Effector memory CD8-positive, alpha-beta T cell (primary cell): Measurements from ENCODE around the gene CAMKK2.

Source experiments
- ATAC-seq: fragments of 150-1000 bp; cut with Tn5 transposase; replicated peaks from 2 replicates; pipeline ENCODE4 v1.10.0; 2021; ENCODE audit warnings: mild to moderate bottlenecking, moderate library complexity
- DNase-seq, 3 experiments: peaks; one replicate each; pipeline ENCODE4 v3.0.0; 2021
- H3K27ac Mint-ChIP-seq, 2 donors: one replicate each; pipeline ENCODE4 v1.8.0; 2022; ENCODE audit warnings: mild to moderate bottlenecking in 2 of 2, mixed read lengths in 2 of 2, moderate library complexity in 2 of 2
- H3K27me3 Mint-ChIP-seq, 2 donors: one replicate each; pipeline ENCODE4 v1.8.0; 2022; ENCODE audit warnings: mixed read lengths in 2 of 2
- H3K36me3 Mint-ChIP-seq: one replicate; pipeline ENCODE4 v1.8.0; 2022; ENCODE audit warnings: mild to moderate bottlenecking, moderate library complexity, mixed read lengths; ENCODE audit not compliant: insufficient read depth
- H3K4me1 Mint-ChIP-seq, 2 donors: one replicate each; pipeline ENCODE4 v1.8.0; 2022; ENCODE audit warnings: low read depth in 2 of 2, mixed read lengths in 2 of 2
- H3K4me3 Mint-ChIP-seq, 2 donors: one replicate each; pipeline ENCODE4 v1.8.0; 2022; ENCODE audit warnings: mild to moderate bottlenecking in 2 of 2, mixed read lengths in 2 of 2, moderate library complexity in 2 of 2
- H3K9me3 Mint-ChIP-seq, 2 donors: one replicate each; pipeline ENCODE4 v1.8.0; 2022; ENCODE audit warnings: mixed read lengths in 2 of 2

Gene CAMKK2

DNA sequence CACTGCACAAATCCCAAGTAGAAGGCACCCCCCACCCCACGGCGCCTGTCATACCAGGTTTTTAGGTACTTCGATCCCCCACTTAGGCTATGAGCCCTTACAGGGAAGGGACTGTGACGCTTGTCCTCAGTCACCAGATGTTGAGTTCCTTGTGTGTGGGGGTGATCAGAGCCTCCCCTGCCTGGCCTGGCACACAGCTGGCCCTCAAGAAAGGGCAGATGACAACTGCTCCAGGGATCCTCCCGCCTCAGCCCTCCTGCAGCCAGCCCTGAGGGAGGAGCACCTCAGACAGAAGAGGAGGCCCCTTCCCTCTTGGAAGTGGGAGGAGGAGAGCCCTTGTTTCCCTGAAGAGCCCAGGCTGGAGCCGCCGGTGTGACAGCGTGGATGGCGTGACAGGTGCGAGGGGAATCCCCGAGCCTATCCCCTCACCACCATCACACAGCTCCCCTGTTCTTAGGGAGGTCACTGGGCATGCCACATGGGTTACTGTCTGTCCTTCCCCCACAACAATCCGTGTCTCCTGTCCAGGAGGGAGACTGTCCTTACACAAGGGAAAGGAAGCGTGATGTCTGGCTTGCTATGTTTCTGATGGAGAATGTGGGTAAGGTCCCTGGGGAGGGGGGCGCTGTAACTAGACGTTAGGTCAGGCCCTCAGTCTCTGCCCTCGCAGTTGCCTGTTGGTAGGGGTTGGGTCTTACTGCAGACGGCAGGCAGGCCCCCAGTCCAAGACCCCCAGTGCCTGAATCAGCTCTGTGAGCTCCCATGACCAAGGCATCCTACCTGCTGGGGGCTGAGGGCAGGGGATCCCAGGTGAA lies 55.1 kb downstream of the CAMKK2 start:
- ATAC-seq (no peak), DNase-seq (no peak)
- peaks cover 15 to 29% of the 10 kb centered on the region in 2 donors for H3K4me1 Mint-ChIP-seq
- peak overlapping the region; percentile 99 for H3K27ac Mint-ChIP-seq
- H3K4me3 Mint-ChIP-seq: peak overlapping the region; percentile 70 to 87
- H3K27me3 Mint-ChIP-seq: no peaks in the 10 kb centered on the region
- peaks cover 23% of the 10 kb centered on the region for H3K36me3 Mint-ChIP-seq
- H3K9me3 Mint-ChIP-seq: no peaks in the 10 kb centered on the region

DNA sequence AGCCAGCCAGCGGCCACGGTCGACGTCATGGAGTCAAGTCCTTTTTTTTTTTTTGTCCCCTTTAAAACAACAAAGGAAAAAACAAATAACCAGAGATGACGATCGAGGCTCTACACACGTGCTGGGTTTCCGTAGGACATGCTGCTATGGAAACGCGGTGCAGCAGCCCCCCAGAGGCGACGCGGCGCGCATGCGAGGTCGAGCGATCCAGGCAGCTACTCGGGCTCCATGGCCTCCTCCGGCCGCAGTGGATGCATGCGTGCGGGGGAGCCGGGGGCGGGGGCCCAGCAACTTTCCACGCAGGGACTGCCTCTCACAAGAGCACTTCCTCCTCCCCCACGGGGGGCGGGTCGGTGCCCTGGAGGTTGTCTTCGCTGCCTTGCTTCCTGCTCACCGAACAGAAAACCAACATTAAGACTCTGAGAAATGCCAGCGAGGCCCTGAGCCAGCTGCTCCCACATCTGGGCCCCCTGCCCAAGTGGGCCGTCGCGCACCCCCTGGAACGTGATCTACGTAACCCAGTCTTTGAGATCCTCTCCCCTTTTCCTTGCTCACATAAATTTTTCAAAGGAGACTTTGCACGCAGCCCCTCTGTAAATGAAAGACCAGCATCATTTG lies 55.9 kb downstream of the CAMKK2 start:
- H3K27me3 Mint-ChIP-seq: no peaks in the 10 kb centered on the region
- ATAC-seq (peak; percentile 93), DNase-seq (peak; percentile 83 to 93 (median 92))
- H3K4me1 Mint-ChIP-seq: peaks cover 15 to 29% of the 10 kb centered on the region in 2 donors
- H3K4me3 Mint-ChIP-seq: peak overlapping the region; percentile 70 to 87
- H3K36me3 Mint-ChIP-seq: peaks cover 20% of the 10 kb centered on the region
- no peaks in the 10 kb centered on the region for H3K9me3 Mint-ChIP-seq
- peak overlapping the region; percentile 99 for H3K27ac Mint-ChIP-seq

DNA sequence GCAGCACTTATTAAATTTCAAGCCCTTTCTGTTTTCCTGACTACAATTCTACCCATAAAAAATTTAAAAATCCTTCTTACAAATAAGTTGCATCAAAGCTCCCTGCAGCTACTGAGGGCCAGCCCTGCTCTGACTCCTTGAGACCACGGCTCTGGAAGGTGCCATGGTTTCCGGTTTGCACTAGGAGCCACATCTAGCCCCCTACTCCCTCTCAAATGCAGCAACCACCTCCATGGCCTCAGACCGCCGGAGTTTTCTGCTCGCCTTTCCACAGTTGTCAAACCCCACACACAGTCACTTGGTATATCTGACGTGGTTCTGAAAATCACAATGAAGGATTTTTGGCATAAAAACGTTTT lies 56.5 kb downstream of the CAMKK2 start:
- peak overlapping the region; percentile 99 for H3K27ac Mint-ChIP-seq
- peaks cover 15 to 29% of the 10 kb centered on the region in 2 donors for H3K4me1 Mint-ChIP-seq
- no peaks in the 10 kb centered on the region for H3K9me3 Mint-ChIP-seq
- peak overlapping the region; percentile 70 to 87 for H3K4me3 Mint-ChIP-seq
- ATAC-seq (no peak), DNase-seq (no peak)
- H3K36me3 Mint-ChIP-seq: peaks cover 20% of the 10 kb centered on the region
- H3K27me3 Mint-ChIP-seq: no peaks in the 10 kb centered on the region

DNA sequence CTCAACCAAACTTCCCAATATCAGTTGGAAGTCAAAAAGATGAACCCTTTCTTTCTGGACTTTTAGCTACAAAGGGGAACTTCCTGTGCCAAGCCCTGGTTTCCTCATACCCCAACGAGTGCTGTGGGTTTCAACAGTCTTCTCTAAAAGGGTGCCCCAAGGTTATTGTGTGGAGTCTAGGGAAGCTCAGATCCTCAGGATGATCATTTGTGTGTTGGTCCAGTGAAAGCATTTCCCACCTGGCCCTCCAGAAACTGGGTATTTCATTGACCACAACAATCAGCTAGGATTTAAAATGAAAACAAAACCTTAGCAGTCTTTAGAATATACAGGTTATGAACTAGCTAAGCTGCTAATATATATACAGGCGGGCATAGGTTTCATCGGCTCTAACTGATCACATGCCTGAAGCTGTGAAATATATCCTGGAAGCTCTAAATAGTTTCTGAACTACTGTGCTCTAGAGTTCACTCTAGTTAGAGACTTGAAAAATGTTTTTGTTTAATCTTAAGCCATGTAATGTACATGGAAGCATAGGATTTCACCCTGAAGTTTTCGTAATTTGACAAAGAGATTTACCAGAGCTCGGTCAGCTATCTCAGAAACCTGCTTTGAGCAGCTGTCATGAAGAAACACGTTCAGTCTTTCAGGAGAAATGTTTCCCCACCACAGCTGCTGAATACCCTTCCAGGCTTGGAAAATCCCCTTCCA lies 57.0 kb downstream of the CAMKK2 start:
- Mint-ChIP-seq H3K4me3 (peak overlapping the region in 1 of 2 donors; percentile 87), H3K27me3 (no peaks in the 10 kb centered on the region), H3K4me1 (peaks cover 15 to 29% of the 10 kb centered on the region in 2 donors), H3K27ac (peak overlapping the region; percentile 99), H3K36me3 (peaks cover 21% of the 10 kb centered on the region), H3K9me3 (no peaks in the 10 kb centered on the region)
- ATAC-seq (no peak), DNase-seq (no peak)

DNA sequence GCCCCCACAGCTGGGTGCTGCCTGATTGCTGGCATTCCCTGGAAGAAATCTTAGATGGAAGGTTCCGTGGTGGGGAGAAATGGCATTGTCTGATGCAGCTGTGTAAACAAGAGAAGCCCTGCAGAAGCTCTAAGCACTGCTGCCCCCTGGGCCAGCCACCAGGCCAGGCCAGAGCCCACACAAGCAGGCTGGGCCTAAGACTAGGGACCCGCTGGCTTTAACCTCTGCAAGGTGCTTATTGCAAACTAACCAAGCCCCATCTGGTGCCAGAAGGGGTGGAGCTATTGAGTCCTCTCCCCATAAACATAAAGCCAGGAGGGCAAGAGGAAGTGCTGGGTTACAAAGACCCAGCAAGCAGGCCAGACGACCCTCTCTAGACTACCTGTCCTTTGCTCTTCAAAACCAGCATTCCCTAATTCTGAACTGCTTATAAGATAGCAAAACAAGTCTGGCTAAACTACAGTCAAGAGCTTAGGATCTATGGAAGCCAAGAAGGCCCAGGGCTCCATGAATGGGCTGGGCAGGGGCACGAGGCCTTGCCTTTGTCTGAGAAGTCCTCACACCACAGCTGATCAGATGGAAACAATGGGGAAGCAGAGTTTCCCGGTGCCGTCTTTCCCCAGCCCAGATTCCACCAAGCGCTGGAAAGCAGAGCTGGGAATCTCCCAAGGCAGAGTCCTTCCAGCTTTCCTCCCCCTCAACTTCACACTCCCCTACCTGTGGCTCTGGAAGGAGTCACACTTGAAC lies 57.7 kb downstream of the CAMKK2 start:
- DNase-seq (no peak), ATAC-seq (no peak)
- Mint-ChIP-seq H3K27me3 (no peaks in the 10 kb centered on the region), H3K4me3 (no peak overlapping the region), H3K4me1 (peaks cover 15 to 29% of the 10 kb centered on the region in 2 donors), H3K9me3 (no peaks in the 10 kb centered on the region), H3K27ac (peak overlapping the region; percentile 99), H3K36me3 (peaks cover 26% of the 10 kb centered on the region)

DNA sequence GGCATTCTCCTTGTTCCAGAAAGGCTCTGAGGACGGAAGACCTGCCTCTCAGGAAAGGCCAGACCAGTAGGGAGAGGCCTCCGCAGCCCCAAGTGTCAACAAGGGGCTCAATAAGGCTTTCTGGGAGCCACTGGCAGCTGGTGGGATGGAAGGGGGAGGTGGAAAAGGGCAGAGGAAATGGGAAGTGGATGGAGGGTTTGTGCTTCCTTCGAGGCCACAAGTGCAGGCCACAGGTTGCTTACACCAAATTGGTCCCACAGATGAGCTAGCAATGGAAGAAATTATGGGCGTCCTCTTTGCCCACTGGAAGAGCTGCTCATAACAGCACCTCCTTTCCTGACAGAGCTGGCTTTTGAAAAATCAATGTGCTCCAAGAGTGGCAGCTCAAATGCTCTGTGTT lies 58.4 kb downstream of the CAMKK2 start:
- H3K27me3 Mint-ChIP-seq: no peaks in the 10 kb centered on the region
- H3K27ac Mint-ChIP-seq: peak overlapping the region; percentile 32 to 99

DNA sequence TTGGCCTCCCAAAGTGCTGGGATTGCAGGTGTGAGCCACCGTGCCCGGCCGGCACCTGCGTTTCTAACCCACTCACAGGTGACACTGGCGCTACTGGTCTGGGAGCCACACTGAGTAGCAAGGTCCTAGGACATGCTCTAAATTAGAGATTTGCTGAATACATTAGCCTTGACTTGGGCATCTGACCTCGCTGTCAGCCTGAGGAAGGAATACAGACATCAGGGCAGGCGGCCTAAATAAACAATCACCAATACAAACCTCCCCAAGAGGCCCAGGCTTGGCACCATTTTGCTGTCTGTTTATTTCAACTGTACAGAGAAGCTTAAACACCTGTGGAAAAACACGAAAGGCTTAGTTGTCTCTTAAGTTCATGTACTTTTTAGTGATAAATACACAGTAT lies 59.1 kb downstream of the CAMKK2 start:
- peak overlapping the region; percentile 32 to 99 for H3K27ac Mint-ChIP-seq

More for the DNA sequence above, 58.4 kb downstream of the CAMKK2 start:
- Mint-ChIP-seq H3K4me3 (no peak overlapping the region), H3K36me3 (peaks cover 32% of the 10 kb centered on the region), H3K4me1 (peaks cover 15 to 29% of the 10 kb centered on the region in 2 donors), H3K9me3 (no peaks in the 10 kb centered on the region)
- ATAC-seq: no peak
- DNase-seq: no peak

DNA sequence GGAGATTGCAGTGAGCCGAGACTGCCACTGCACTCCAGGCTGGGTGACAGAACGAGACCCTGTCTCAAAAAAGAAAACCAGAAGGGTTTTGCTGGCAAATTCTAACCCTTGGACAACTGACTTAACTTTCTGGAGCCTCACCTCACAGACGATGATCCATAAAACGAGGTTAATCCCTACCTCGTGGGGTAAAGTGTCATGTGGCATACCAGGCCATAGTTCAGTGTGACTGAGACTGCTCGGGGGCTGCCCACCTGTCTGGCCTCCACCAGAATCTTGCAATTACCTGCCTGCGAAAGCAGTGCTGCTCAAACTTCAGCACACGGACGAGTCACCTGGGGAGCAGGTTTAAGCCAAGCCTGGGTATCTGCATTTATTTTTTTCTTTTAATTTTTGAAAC lies 59.7 kb downstream of the CAMKK2 start:
- Mint-ChIP-seq H3K27ac (peak overlapping the region in 1 of 2 donors; percentile 59), H3K4me1 (peaks cover 15 to 27% of the 10 kb centered on the region in 2 donors), H3K9me3 (no peaks in the 10 kb centered on the region), H3K4me3 (no peak overlapping the region), H3K27me3 (no peaks in the 10 kb centered on the region), H3K36me3 (peaks cover 42% of the 10 kb centered on the region)
- no peak for DNase-seq
- ATAC-seq: no peak

More for the DNA sequence above, 59.1 kb downstream of the CAMKK2 start:
- Mint-ChIP-seq H3K4me3 (no peak overlapping the region), H3K27me3 (no peaks in the 10 kb centered on the region), H3K4me1 (peaks cover 15 to 29% of the 10 kb centered on the region in 2 donors), H3K9me3 (no peaks in the 10 kb centered on the region), H3K36me3 (peaks cover 37% of the 10 kb centered on the region)
- DNase-seq (no peak), ATAC-seq (no peak)

DNA sequence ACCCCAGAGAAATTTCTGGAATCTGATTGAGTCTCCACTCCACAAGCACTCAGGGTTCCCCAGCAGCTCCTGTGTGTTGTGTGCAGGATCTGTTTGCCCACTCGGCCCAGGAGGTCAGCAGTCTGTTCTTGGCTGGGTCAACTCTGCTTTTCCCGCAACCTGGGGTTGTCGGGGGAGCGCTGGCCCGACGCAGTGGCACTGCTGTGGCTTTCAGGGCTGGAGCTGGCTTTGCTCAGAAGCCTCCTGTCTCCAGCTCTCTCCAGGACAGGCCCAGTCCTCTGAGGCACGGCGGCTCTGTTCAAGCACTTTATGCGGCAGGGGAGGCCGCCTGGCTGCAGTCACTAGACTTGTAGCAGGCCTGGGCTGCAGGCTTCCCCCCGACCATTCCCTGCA lies 62.9 kb downstream of the CAMKK2 start:
- H3K27me3 Mint-ChIP-seq: no peaks in the 10 kb centered on the region
- DNase-seq (no peak), ATAC-seq (no peak)
- peaks cover 0 to 3% of the 10 kb centered on the region in 2 donors for H3K4me1 Mint-ChIP-seq
- H3K27ac Mint-ChIP-seq: no peak overlapping the region
- no peak overlapping the region for H3K4me3 Mint-ChIP-seq
- no peaks in the 10 kb centered on the region for H3K9me3 Mint-ChIP-seq
- H3K36me3 Mint-ChIP-seq: peaks cover 30% of the 10 kb centered on the region

DNA sequence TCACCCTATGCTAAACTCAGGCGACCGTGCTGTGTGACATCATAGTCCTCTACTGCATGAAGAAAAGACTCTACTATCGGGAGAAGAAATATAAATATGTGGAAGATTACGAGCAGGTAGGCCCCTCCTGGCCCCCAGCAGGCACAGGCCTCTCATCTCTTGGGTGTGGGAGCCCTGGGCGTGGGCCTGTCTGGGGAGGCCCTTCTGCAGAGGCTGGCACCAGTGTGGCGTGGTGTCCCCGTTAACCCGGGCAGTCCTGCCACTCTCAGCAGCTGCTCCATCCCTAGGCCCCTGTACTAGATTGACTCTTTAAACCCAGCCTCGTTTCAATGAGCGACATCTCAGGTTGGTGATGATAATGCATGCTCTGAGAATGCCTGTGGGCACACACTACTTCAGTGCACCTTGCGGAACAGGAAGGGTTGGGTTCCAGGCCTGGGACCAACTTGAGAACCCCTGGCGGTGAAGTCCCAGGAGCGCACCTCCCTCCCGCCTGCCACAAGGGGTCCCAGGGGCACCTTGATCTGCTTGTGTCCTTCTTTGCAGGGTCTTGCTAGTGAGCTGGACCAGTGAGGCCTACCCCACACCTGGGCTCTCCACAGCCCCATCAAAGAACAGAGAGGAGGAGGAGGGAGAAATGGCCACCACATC lies 63.4 kb downstream of the CAMKK2 start:
- DNase-seq (no peak), ATAC-seq (no peak)
- Mint-ChIP-seq H3K4me3 (no peak overlapping the region), H3K27me3 (no peaks in the 10 kb centered on the region), H3K9me3 (no peaks in the 10 kb centered on the region), H3K27ac (peak overlapping the region in 1 of 2 donors; percentile 9), H3K4me1 (peaks cover 0 to 3% of the 10 kb centered on the region in 2 donors), H3K36me3 (peaks cover 30% of the 10 kb centered on the region)

DNA sequence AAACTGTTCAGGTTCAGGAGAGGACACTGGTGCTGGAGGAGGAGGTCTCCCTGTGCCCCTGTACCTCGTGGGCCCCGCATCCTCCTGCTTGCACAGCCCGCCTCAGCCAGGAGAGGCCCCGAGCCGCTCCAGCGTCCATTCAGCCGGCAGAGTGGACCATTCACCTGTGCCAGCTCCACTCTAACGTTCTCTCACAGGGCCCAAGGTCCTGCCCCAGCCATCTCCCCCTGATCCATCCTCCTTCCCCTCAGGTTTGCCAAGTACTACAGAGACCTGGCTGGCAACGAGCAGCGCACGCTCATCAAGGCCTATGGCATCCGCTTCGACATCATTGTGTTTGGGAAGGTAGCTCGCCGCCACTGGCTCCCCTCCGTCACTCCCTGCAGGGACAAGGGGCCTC lies 64.3 kb downstream of the CAMKK2 start:
- Mint-ChIP-seq H3K36me3 (peaks cover 33% of the 10 kb centered on the region), H3K27ac (no peak overlapping the region)

DNA sequence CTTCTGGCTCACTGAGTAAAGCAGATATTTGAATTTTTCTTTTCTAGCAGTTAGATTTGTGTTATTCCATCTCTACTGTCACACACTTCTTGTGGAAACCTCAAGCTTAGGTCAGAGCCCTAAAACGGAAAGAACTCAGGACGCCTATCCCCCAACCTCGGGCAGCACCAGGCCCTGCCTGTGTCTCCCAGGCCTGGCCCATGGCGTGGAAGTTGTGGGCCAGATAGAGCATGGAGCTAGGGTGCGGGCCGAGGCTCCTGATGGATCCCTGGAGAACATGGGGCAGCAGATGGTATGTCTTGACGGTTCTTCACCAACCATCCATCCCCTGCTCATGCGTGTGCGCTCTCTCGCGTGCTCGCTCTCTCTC lies 66.0 kb downstream of the CAMKK2 start:
- no peak overlapping the region for H3K27ac Mint-ChIP-seq

More for the DNA sequence above, 64.3 kb downstream of the CAMKK2 start:
- H3K9me3 Mint-ChIP-seq: no peaks in the 10 kb centered on the region
- DNase-seq (no peak), ATAC-seq (no peak)
- no peaks in the 10 kb centered on the region for H3K27me3 Mint-ChIP-seq
- no peak overlapping the region for H3K4me3 Mint-ChIP-seq
- H3K4me1 Mint-ChIP-seq: peaks cover 0 to 3% of the 10 kb centered on the region in 2 donors

More for the DNA sequence above, 66.0 kb downstream of the CAMKK2 start:
- Mint-ChIP-seq H3K4me3 (no peak overlapping the region), H3K36me3 (peaks cover 33% of the 10 kb centered on the region), H3K4me1 (peaks cover 0 to 8% of the 10 kb centered on the region in 2 donors), H3K27me3 (no peaks in the 10 kb centered on the region), H3K9me3 (no peaks in the 10 kb centered on the region)
- DNase-seq (no peak), ATAC-seq (no peak)
